Femur (tissue), 1 donor: ENCODE data around the gene LHPP.

ENCODE experiments used
- DNase-seq: peaks from one replicate; pipeline ENCODE4 v3.0.0-alpha.2; 2017

The LHPP gene

DNA sequence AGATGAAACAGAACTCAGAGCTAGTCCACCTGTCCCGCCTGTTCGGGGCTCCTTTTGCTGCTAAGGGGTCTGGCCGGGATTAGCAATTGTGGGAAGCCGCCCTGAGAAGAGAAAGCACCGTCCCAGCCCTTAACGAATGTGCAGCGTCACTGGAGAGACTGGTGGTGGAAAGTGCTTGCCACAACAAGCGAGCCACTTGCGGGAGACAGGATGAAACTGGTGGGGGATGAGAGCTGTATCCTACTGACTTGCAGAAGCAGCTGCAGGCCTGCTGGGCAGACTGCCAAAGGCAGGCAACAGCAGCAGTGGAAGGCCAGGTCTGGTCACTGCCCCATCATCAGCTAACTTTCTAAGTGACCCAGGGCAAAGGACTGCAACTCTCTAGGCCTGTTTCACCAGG lies 187.1 kb downstream of the LHPP start:
- DNase-seq: peak; percentile 88

DNA sequence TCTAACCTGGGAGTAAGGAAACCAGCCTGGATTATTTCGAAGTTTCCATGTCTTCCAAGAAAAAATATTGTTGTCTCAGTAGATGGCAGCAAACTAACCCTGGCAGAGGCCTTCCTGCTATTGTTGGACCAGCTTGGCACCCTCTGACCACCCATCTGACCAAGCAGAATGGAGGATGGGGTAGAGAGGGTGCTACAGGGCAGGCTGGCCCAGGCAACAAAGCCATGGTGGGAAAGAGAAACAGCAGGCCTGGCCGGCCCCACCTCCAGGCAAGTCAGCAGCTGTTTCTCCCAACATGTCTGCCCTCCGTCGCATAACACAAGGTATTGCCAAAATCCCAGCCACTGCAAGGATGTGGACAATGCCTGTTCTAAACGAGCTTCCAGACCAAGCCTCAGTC lies 187.6 kb downstream of the LHPP start:
- DNase-seq: peak; percentile 64

DNA sequence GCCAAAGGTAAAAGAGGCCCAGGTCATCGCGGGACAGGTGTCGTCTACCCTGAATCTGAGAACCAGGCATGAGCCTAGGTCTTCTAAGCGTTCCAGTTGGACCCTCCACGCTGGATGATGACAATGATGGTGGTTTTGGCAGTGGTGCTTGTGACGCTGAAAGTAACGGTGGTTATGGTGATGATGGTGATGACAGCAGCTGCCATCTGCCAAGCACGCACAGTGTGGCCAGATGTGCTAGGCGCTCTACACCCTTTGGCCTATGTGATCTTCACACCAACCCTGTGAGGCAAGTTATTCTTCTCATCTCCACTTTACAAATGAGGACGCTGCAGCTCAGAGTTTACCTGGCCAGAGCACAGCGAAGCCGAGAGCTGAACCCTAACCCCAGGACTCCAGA lies 188.6 kb downstream of the LHPP start:
- no peak for DNase-seq

DNA sequence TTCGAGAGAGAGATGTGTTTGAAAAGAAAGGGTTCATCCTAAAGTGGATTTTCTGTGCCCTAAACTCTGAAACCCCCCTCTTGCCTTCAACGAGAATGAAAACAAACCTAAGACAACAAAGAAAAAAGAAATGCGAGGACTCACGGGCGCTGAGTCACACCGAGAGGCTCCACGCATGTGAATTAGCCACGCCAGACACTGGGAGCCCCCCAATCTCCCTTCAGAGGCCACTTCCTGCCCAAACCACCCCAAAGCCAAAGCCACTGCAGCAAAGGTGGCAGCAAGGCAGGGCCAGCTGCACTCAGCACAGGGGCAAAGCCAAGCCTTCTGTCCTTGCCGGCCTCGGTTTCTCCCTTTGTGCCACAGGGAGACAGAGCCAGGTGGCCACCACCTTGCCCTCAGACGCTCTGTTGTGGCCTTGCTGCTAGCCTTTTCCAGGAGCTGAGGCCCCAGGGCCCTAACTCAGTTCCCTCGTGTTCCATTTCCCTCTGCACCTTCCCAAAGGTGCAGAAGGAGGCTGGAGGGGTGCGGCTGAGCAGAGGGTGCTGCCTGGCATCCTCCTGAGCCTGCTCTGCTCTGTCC lies 189.3 kb downstream of the LHPP start:
- DNase-seq: no peak

DNA sequence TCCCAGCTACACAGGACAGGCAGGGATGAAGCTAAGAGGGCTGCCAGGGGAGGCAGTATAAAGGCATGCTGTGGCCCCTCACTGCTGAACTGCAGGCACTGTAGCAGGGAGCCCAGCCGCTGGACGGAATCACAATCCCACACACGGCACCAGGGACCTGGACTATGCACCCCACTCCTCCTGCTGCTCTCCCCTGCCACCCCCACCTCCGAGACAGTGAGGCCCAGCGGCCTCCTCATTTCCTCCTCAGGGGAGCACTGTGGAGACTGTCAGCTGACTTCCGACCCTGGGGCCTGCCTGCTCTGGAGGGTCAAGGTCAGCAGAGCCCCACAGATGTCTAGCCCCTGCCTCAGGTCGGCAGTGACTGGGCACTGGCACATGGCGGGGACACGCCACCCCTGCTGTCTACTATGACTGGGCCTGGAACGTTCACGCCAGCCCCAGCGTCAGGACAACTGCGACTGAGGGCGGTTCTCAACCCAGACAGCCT lies 189.8 kb downstream of the LHPP start:
- no peak for DNase-seq

DNA sequence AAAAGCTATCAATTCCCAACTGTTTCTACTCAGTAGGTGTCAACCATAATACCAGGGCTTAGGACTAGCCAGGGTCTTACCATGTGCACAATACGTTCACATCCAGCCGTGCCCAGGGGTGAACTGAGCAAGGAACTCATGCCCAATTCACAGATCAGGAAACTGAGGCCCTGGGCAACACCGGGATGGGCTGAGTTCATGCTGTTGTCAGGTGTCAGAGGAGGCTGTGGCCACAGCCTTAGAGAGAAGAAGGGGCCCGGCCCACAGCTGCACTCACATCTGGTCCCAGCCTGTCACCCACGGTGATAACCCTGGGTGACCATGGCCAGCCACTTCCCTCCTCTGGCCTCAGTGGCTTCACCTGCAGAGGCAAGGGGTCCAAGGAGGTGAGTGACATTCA lies 190.6 kb downstream of the LHPP start:
- no peak for DNase-seq

DNA sequence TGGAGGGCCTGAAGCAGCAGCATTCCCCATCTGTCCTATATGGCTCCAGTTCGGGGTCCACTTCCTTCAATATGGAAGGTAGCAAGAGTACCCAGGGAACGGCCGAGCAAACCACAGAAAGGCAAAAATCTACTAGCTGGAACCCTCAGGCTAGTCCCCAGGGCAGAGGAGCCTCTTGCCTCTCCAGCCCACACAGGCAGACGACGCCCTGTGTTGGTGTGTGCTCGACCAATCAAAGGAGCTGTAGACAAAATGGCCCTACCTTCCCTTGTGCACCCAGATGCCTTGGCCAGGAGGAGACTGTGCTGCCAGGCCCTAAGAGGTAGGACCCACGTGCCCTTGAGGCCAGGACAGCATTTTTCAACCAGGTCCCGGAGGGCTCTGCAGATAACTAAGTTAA lies 191.1 kb downstream of the LHPP start:
- DNase-seq: no peak

DNA sequence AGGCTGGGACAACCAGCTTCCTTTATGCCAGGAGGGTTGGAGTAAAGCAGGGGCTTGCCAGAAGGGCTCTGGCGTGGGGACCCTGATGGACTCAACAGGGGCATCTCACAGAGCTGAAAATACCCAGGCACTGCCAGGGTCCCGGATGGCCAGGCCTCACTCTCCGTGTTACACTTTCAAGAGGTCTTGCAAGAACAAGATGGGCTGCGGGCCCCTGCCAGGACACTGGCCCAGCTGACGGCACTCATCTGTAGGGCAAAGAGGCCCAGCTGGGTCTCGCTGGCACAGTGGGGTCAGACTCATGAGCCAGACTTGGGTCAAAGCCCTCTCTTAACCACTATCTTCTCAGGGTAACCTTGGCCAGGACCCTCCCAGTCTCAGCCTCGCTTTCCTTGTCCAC lies 191.7 kb downstream of the LHPP start:
- DNase-seq: no peak

DNA sequence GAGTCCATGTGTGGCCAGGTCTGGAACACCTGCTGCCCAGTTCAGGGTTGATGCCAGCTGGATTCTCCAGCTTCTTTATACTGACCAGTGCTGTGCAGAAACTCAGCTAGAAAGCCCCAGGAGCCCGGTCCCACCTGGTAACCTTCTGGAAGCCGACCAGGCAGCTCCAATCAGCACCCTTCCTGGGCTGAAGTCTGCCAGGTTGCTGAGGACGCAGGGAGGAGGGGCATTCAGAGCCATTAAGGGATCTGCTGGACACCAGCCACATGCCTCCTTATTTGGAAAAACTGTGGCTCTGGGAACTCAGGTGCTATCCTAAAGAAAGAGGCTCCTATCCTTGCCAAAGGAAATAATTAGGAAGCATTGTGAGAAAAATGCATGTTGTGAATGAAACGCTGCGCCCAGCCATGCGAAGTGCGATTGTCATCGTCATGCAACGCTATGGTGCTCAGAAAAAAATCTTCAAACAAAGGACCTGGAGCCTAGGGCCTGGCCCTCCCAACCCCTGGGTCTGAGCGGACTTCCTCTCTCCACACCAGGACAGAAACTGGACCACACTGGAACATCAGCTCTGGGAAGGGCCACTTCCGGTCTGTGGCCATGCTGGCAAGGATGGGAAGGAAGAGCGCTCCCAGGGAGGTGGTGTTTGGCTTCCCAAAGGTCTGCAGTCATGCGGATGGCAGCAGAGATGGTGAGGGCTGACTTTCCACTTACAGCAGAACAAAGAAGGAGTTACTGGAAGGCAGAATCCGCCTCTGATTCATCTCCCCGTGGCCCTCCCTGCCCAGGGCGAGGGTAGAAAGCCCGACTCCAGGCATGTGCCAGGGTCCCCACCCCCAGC lies 192.4 kb downstream of the LHPP start:
- no peak for DNase-seq

DNA sequence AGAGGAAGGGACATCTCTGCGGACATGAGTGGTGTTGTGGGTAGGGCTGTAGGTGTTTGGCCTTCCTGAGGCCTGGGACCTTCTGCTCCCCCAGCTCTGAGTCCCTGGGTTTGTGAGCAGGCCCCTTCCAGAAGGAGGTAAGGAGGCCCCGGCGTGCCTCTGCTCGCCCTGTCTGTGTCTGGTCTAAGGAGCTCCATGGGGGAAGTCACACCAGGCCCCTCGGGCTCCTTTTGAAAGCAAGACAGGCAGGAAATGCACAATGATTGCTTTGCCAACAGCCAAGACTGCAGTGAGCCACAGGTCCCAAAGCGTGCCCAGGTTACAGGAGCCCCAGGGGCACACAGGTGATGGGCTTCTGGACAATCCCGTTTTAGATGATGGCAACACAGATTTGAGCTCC lies 193.1 kb downstream of the LHPP start:
- no peak for DNase-seq

DNA sequence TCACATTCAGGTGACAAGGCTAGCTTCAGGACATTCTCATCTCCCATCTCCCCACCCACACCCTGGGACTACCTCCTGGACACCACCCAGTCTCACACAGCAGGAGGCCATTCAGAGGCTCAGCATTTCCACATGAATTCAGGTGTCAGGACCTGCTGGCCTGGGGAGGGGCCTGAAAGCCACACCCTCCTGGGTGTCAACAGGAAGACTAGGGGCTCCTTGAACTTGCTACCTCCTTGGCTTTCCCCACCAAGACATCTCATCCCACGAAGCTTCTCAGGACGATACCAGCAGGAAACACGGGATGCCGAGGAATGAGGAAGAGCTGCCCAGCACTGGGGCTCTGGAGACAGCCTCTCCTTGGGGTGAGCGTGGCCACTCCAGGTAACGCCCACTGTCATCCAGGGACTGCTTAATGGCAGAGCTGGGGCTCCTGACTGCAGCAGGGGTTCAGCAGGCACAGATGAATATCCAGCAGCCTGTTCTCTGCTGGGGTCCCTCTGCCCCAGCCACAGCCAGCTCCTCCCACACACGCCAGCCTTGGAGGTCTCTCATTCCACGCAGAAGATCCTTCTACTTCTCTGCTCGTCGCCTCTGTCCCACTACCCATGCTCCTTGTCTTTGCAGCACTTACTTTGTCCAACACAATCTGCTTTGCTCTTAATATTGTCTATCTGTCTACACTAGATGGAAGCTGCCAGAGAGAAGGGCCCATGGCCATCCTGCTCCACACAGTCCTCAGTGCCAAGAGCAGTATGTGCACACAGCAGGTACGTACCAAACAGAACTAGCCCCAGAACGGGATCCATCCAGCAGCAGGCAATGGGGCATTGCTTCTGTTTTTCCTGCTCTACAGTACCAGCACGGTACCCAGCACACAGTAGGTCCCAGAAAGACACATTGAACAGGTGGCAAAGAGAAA lies 193.8 kb downstream of the LHPP start:
- no peak for DNase-seq

DNA sequence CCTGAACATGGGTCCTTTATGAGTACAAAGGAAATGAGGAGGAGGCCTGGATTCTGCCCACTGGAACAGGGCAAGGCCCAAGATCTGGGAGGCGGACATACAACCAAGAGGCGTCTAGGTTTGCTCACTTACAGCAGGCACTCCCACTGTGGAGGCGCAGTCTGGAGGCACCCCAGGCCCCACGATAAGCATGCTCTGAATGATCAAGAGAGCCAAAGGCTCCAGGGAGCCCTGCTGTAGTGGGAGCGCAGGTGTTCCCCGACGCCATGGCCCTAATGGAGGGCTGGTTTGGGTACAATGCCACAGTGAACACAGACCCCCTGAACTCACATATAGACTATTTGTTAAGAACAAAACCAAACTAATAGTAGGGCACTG lies 194.5 kb downstream of the LHPP start:
- DNase-seq: no peak

DNA sequence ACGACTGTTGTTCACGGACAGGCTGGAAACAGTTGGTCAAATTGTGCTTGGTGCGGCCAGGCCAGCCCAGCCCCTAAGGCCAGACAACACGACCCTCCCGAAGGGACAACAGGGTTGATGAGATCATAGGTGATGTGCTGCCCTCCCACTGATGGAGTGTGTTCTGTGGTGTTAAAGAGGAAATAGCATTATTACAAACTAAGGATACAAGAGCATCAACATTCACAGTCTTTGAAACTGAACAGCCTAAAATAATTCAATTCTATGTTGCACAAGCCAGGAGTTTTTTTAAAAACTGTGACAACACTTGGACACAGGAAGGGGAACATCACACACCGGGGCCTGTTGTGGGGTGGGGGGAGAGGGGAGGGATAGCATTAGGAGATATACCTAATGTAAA lies 194.9 kb downstream of the LHPP start:
- DNase-seq: no peak

DNA sequence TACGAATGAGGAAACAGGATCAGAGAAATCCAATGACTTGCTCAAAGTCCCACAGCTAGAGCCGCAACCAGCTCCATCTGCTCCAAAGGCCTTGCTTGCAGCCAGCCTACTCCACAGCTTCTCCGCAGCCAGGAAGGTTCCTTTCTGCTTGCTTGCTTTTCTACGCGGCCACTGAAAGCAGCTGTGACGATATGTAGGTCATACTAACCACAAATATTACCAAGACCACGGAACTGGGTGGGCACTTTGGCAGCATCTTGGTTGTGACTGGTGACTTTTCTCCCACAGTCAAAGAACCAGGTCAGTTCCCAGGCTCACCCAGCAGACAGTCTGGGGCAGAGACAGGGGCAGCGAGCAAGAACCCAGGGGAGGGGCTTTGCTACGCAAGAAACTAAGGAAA lies 196.2 kb downstream of the LHPP start:
- DNase-seq: peak; percentile 63

DNA sequence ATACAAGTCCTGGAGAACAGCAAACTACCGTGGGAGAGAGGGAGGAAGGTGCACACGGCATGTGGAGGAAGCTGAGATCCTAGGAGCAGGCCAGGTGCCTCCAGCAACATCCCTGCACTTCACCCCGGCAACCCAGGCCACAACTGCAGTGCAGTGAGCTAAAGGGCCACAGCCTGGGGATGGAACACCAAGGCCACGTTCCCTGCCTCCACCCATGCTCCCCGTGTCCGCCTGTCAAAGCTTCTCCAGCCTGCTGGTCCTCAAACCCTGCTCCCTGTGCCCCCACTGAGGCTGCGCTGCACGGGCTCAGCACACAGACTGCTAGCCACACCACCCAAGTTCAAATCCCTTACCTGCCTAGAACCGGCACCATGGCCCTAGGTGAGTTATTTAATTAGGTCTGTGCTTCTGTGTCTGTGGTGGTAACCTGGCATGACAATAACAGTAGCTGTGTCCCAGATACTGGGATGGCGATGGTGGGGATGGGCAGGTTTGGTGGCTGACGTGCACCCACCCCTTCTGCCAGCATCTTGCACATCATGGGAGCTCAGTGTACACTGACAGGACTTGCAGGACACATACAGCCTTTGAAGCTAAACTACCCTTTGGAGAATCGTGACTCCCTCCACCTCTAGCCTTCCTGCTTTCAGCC lies 197.1 kb downstream of the LHPP start:
- no peak for DNase-seq

DNA sequence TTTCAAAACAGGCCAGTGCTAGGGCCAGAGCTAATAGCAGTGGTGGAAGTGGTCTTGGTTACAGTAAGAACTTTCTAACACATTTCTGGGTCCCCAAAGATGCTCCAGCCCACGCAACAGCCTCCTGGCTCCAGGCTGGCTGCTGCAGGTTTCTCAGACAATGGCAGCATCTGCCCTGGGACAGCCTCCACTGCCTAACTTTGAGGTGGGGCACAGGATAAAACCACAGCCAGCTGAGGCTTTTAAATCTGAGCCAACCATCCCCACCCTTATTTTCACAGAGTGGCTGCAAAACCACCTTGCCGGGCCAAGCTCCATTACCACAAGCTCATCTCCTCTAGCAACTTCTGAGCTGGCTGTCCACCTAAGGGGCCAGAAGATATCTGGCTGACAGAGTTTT lies 197.8 kb downstream of the LHPP start:
- DNase-seq: no peak

DNA sequence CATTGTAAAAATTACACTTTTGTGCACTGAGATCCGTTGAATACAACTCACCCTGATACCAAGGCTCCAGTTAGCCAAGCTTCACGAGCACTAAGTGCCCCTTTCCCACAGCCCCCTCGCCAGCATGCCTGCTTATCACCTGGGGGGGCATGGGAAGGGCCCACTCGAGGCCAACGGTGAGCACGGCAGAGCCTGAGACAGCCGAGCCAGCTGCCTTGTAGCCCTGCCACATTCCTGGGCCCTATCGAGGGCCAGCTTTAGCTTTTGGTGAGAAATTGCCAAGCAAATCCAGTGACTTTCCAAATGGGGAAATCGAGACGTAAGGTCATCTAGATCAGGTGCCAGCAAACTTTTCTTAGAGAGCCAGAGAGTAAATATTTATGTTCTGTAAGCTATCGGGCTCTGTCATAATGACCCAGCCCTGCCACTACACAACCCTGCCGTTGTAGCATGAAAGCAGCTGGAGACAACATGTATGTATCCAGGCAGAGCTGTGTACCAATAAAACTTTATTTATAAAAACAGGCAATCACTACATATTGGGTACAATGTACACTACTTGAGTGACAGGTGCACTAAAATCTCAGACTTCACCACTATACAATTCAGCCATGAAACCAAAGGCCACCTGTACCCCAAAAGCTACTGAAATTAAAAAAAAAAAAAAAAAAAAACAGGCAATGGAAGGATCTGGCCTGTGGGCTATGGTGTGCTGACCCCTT lies 198.9 kb downstream of the LHPP start:
- DNase-seq: no peak

DNA sequence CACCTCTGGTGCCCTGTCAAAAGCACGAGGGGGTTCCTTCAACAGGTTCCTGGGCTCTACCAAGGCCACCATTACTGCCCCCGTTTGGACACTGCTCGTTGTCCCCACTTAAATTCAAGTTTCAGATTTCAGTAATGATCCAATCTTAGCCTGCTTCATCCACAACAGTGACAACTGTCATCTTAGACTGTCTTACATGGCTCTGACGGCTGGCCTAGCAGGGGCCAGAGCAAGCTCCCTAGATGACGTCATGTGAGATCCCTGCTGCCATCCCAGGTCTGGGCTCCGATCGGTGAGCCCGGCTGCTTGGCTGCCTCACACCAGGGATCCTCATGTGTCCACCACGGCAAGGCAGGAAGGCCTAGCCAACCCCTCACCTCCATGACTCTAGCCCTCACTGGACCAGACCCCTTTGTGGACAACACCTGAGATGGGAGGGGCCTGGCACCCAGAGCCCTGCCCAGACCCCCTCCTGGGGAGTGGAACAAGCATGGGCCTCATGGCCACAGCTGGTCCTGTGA lies 200.1 kb downstream of the LHPP start:
- DNase-seq: no peak

DNA sequence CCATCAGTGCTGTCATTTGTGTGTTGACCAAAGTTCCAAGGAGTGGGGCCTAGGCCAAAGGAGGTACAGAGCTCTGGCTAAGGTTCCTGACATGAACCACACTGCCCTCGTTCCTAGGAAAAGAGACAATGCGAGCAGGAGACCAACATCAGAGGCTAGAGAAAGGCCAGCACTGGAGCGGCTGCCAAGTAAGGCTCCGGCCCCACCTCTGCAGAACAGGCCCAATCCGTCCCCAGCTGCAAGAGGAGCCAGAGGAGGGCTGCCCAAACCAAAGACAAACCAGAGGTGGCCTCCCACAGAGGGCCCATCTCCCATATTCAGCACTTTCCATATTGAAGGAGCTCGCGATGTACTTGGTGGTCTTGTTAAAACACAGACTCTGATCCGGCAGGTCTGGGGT lies 201.6 kb downstream of the LHPP start:
- no peak for DNase-seq
